ENCODE data around the gene RUVBL2.
"Not testable (repeated sequence)": the region's sequence is repeated elsewhere in the genome, so short reads cannot be mapped to it uniquely, and the experiment has no call there.

The RUVBL2 gene

DNA sequence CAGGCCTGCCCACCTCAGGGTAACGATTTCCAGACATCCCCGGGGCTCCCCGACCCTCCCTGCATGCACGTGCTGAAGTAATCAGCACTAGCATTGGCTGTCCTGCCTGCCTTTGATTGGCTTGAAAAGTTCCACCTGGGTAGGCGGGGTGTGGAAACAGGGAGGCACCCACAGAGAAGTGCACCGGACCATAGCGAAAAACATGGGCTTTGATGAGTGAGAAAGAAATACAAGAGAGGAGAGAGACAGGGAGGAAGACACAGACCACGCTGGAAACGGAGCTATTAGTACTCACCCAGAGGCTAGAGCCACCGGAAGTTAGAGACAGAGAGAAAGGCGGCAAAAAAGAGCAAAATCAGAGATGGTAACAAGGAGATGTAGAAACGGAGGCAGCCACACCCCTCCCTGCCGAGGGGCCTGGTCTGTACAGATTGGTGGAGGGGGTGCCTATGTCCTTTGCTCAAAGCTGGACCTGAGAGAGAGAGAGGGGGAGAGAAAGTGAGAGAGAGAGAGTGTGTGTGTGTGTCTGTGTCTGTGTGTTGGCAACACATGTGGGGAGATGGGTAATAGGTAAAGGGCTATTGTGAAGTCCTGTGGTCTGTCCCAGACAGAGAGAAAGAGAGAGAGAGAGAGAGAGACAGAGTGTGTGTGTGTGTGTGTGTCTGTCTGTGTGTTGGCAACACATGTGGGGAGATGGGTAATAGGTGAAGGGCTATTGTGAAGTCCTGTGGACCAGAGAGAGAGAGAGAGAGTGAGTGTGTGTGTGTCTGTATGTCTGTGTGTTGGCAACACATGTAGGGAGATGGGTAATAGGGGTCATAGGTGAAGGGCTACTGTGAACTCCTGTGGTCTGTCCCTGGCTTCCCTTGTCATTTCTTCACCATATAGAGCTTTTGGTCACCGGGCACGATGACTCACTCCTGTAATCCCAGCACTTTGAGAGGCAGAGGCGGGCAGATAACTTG, 27.5 kb downstream of the RUVBL2 start:
- H3K36me3 Mint-ChIP-seq (ENCODE audit: insufficient read depth), result peaks cover 4% of the 10 kb centered on the region
- H3K27ac Mint-ChIP-seq, result peak overlapping the region; percentile 0 to 5
- no peak overlapping the region for H3K4me3 Mint-ChIP-seq
- H3K27me3 Mint-ChIP-seq, result peaks cover 0 to 14% of the 10 kb centered on the region in 2 donors
- H3K4me1 Mint-ChIP-seq (ENCODE audit: low read depth in 2 of 2), result peaks cover 11 to 19% of the 10 kb centered on the region in 2 donors
- DNase-seq, result no peak
- no peak for ATAC-seq (replicated peaks)
- H3K9me3 Mint-ChIP-seq, result no peaks in the 10 kb centered on the region

- Mint-ChIP-seq H3K27ac (no peak overlapping the region), H3K36me3 (ENCODE audit: insufficient read depth) (no peaks in the 10 kb centered on the region), H3K27me3 (peaks cover 0 to 14% of the 10 kb centered on the region in 2 donors), H3K9me3 (no peaks in the 10 kb centered on the region), H3K4me3 (no peak overlapping the region), H3K4me1 (ENCODE audit: low read depth in 2 of 2) (peaks cover 11 to 19% of the 10 kb centered on the region in 2 donors)
- no peak for DNase-seq
- ATAC-seq (replicated peaks), result no peak
These were observed 28.4 kb downstream of the RUVBL2 start for GRCh38 chr19:49022116-49022515.

DNA sequence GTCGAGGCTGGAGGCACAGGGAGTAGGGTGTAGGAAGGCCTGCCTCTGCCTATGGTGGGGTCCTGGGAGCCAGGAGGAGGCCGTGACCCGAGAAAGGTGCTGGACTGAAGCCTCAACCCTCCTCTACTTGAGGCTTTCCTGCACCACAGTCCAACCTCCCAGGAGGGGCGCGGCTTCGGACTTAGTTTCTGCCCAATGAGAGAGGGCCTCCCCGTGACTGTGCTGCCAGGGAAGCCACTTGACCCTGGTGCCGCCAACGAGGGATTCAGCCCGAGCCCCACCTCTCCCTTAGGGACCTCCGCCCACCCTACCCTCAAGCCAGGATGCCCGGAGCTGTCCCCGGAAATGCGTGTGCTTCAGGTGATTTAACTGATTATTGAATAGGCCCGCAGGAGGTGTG, 30.5 kb downstream of the RUVBL2 start, which contains the start of gene CGB3:
Gene CGB3 (minus strand): TSS at position 101 of the 400 bp plus-strand sequence. CDS start 362 bp downstream, outside the sequence.
- Mint-ChIP-seq H3K4me1 (ENCODE audit: low read depth in 2 of 2) (peaks cover 5 to 12% of the 10 kb centered on the region in 2 donors), H3K27me3 (peaks cover 0 to 10% of the 10 kb centered on the region in 2 donors)
- H3K36me3 Mint-ChIP-seq (ENCODE audit: insufficient read depth); DNase-seq; H3K9me3 Mint-ChIP-seq; H3K4me3 Mint-ChIP-seq; H3K27ac Mint-ChIP-seq; ATAC-seq (replicated peaks): not testable (repeated sequence)

DNA sequence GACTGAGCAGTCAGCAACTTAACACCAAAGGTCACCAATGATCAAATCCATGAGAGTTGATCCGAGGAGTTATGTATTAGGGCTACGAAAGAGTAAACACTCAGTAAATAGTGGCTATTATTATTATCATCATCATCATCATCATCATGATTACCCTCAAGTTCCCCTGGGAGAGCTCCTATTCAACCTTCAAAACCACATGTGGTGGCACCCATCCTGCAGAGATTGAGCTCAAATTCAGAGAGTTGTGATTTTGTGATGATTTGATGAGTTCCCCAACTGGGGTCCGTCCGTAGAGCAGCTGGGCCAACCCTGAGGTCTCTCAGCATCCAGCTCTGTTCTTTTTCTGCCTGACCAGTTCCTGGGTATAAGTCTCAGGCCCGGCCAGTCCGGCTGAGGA, 31.4 kb downstream of the RUVBL2 start:
- H3K27ac Mint-ChIP-seq; H3K4me3 Mint-ChIP-seq; H3K36me3 Mint-ChIP-seq (ENCODE audit: insufficient read depth); DNase-seq; H3K4me1 Mint-ChIP-seq (ENCODE audit: low read depth in 2 of 2); H3K9me3 Mint-ChIP-seq; ATAC-seq (replicated peaks): not testable (repeated sequence)
- H3K27me3 Mint-ChIP-seq, result peaks cover 0 to 15% of the 10 kb centered on the region in 2 donors

DNA sequence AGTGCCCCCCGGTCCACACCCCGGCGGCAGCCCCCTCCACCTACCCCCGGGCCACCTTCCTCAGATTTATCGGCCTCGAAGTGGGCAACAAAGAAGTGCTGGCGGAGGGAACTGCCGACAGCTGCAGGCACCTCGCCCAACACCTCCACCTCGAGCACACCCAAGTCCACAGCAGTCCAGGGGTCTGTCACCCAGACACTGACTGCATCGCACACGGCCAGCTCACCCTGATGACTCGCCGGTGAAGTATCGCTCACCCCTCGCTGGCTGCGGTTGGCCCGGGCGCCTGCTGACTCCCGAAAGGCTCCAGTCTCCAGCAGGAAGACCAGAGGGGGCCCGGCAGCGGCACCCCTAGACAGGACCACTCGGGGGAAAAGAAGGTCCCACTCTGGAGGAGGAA, 31.9 kb downstream of the RUVBL2 start:
- H3K9me3 Mint-ChIP-seq; H3K4me3 Mint-ChIP-seq; ATAC-seq (replicated peaks); DNase-seq; H3K27ac Mint-ChIP-seq; H3K36me3 Mint-ChIP-seq (ENCODE audit: insufficient read depth); H3K4me1 Mint-ChIP-seq (ENCODE audit: low read depth in 2 of 2): not testable (repeated sequence)
- H3K27me3 Mint-ChIP-seq, result peaks cover 0 to 15% of the 10 kb centered on the region in 2 donors

DNA sequence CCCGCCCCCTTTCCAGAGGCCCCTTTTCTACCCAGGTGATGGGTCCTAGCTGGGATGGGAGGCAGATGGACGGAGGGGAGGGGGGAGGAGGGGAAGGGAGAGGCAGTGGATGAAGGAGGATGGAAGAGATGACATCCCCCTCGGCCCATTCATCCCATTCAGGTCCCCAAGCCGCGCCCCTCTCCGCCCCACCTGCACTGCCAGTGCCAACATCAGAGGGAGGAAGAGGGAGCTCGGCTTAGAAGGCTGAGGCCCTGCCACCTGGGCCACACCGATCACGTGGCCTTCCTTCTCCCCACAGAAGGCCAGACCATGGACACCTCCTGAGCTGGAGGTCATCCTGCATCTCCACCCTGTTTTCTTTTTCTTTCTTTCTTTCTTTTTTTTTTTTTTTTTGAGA, 35.0 kb downstream of the RUVBL2 start:
- not testable (repeated sequence) for ATAC-seq (replicated peaks); H3K9me3 Mint-ChIP-seq; H3K4me3 Mint-ChIP-seq; H3K4me1 Mint-ChIP-seq (ENCODE audit: low read depth in 2 of 2); DNase-seq; H3K27ac Mint-ChIP-seq
- Mint-ChIP-seq H3K36me3 (ENCODE audit: insufficient read depth) (peaks cover 11% of the 10 kb centered on the region), H3K27me3 (peaks cover 0 to 24% of the 10 kb centered on the region in 2 donors)

DNA sequence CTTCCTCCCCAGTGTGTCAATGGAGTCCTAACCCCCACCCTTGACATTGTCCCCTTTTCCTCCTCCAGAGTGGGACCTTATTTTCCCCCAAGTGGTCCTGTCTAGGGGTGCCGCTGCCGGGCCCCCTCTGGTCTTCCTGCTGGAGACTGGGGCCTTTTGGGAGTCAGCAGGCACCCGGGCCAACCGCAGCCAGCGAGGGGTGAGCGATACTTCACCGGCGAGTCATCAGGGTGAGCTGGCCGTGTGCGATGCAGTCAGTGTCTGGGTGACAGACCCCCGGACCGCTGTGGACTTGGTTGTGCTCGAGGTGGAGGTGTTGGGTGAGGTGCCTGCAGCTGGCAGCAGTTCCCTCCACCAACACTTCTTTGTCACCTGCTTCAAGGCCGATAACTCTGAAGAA, 36.1 kb downstream of the RUVBL2 start:
- not testable (repeated sequence) for H3K4me3 Mint-ChIP-seq; ATAC-seq (replicated peaks); DNase-seq; H3K4me1 Mint-ChIP-seq (ENCODE audit: low read depth in 2 of 2); H3K9me3 Mint-ChIP-seq
- peaks cover 11% of the 10 kb centered on the region for H3K36me3 Mint-ChIP-seq (ENCODE audit: insufficient read depth)
- peak overlapping the region in 1 of 2 donors; percentile 59 for H3K27ac Mint-ChIP-seq
- peaks cover 0 to 24% of the 10 kb centered on the region in 2 donors for H3K27me3 Mint-ChIP-seq

DNA sequence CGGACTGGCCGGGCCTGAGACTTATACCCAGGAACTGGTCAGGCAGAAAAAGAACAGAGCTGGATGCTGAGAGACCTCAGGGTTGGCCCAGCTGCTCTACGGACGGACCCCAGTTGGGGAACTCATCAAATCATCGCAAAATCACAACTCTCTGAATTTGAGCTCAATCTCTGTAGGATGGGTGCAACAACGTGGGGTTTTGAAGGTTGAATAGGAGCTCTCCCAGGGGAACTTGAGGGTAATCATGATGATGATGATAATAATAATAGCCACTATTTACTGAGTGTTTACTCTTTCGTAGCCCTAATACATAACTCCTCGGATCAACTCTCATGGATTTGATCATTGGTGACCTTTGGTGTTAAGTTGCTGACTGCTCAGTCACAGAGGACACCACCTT, 36.6 kb downstream of the RUVBL2 start:
- DNase-seq; H3K9me3 Mint-ChIP-seq; H3K27ac Mint-ChIP-seq; ATAC-seq (replicated peaks); H3K4me1 Mint-ChIP-seq (ENCODE audit: low read depth in 2 of 2); H3K4me3 Mint-ChIP-seq: not testable (repeated sequence)
- peaks cover 0 to 24% of the 10 kb centered on the region in 2 donors for H3K27me3 Mint-ChIP-seq
- H3K36me3 Mint-ChIP-seq (ENCODE audit: insufficient read depth), result peaks cover 11% of the 10 kb centered on the region

DNA sequence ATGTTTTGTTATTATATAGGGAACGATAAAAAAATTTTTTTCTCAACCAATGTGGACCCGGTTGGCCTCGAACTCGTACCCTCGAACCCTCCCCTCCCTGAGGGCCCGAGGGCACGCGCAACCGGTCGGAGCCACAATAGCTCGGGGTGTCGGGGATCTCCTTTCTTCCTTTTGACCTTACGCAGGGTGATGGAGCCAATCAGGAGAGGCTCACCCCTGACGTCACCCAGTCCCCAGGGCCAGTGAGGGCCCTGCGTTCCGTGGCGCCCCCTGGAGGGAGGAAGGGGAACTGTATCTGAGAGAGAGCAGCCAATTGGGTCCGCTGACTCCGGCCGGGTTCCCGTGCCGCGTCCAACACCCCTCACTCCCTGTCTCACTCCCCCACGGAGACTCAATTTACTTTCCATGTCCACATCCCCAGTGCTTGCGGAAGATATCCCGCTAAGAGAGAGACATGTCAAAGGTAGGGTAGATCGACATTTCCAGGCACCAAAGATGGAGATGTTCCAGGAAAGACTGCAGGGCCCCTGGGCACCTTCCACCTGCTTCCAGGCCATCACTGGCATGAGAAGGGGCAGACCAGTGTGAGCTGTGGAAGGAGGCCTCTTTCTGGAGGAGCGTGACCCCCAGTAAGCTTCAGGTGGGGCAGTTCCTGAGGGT, 38.1 kb downstream of the RUVBL2 start, which contains the start of gene CGB2:
Gene CGB2 (plus strand): TSS at position 249 of the 660 bp plus-strand sequence. CDS start 206 bp downstream, at position 455.
- H3K36me3 Mint-ChIP-seq (ENCODE audit: insufficient read depth), result peaks cover 11% of the 10 kb centered on the region
- H3K27me3 Mint-ChIP-seq, result peaks cover 0 to 18% of the 10 kb centered on the region in 2 donors
- peak; percentile 25 to 38 (median 35) for DNase-seq
- H3K4me1 Mint-ChIP-seq (ENCODE audit: low read depth in 2 of 2); H3K27ac Mint-ChIP-seq; H3K4me3 Mint-ChIP-seq; H3K9me3 Mint-ChIP-seq: not testable (repeated sequence)
- peak; percentile 70 for ATAC-seq (replicated peaks)

GRCh38 chr19:49036815-49037214, 43.1 kb downstream of the RUVBL2 start, which contains the start of gene CGB1:
Gene CGB1 (minus strand): TSS chr19:49036895. CDS start chr19:49036711, 184 bp downstream.
- not testable (repeated sequence) for H3K36me3 Mint-ChIP-seq (ENCODE audit: insufficient read depth); H3K4me3 Mint-ChIP-seq; H3K27ac Mint-ChIP-seq; H3K4me1 Mint-ChIP-seq (ENCODE audit: low read depth in 2 of 2); DNase-seq; H3K27me3 Mint-ChIP-seq; ATAC-seq (replicated peaks); H3K9me3 Mint-ChIP-seq

DNA sequence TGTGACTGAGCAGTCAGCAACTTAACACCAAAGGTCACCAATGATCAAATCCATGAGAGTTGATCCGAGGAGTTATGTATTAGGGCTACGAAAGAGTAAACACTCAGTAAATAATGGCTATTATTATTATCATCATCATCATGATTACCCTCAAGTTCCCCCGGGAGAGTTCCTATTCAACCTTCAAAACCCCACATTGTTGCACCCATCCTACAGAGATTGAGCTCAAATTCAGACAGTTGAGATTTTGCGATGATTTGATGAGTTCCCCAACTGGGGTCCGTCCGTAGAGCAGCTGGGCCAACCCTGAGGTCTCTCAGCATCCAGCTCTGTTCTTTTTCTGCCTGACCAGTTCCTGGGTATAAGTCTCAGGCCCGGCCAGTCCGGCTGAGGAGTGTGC, 44.4 kb downstream of the RUVBL2 start:
- ATAC-seq (replicated peaks); DNase-seq; H3K27ac Mint-ChIP-seq; H3K4me1 Mint-ChIP-seq (ENCODE audit: low read depth in 2 of 2); H3K4me3 Mint-ChIP-seq; H3K27me3 Mint-ChIP-seq; H3K9me3 Mint-ChIP-seq; H3K36me3 Mint-ChIP-seq (ENCODE audit: insufficient read depth): not testable (repeated sequence)

GRCh38 chr19:49038557-49039276, 45.0 kb downstream of the RUVBL2 start:
- H3K27ac Mint-ChIP-seq; H3K9me3 Mint-ChIP-seq; H3K4me3 Mint-ChIP-seq; DNase-seq; H3K36me3 Mint-ChIP-seq (ENCODE audit: insufficient read depth); H3K4me1 Mint-ChIP-seq (ENCODE audit: low read depth in 2 of 2); ATAC-seq (replicated peaks); H3K27me3 Mint-ChIP-seq: not testable (repeated sequence)

GRCh38 chr19:49039736-49040135, 46.0 kb downstream of the RUVBL2 start:
- not testable (repeated sequence) for H3K4me3 Mint-ChIP-seq; DNase-seq; H3K9me3 Mint-ChIP-seq; H3K4me1 Mint-ChIP-seq (ENCODE audit: low read depth in 2 of 2); H3K36me3 Mint-ChIP-seq (ENCODE audit: insufficient read depth); H3K27ac Mint-ChIP-seq; H3K27me3 Mint-ChIP-seq; ATAC-seq (replicated peaks)
